Neural progenitor cell (in vitro differentiated cells): ENCODE data around the gene SEMA6A. TPM values are rescaled to one million over a fixed set of nuclear protein-coding genes. Genes with fewer than 3 reads are reported as not detected.

ENCODE experiments used
- DNase-seq: peaks from one replicate; pipeline ENCODE4 v3.0.0-alpha.2; 2016; ENCODE audit warnings: low spot score
- H2AFZ ChIP-seq: fragments of 200-600 bp; sonication (generic); replicated peaks from 2 replicates; pipeline ENCODE4 v1.6.1; 2016; ENCODE audit warnings: antibody characterized with exemption
- H3F3A ChIP-seq: fragments of 200-600 bp; sonication (generic); 2 replicates; pipeline ENCODE4 v1.6.1; 2016; ENCODE audit warnings: antibody characterized with exemption, low read depth
- H3K27ac ChIP-seq: fragments of 200-600 bp; sonication (generic); 2 replicates; pipeline ENCODE4 v1.5.1; 2016; ENCODE audit warnings: mild to moderate bottlenecking
- H3K27me3 ChIP-seq: fragments of 200-600 bp; sonication (generic); 2 replicates; pipeline ENCODE4 v1.6.1; 2016; ENCODE audit warnings: mild to moderate bottlenecking, moderate library complexity
- H3K36me3 ChIP-seq: fragments of 200-600 bp; sonication (generic); 2 replicates; pipeline ENCODE4 v1.5.1; 2016
- H3K4me1 ChIP-seq: fragments of 200-600 bp; sonication (generic); 2 replicates; pipeline ENCODE4 v1.6.1; 2016; ENCODE audit warnings: mixed run types
- H3K4me2 ChIP-seq: fragments of 200-600 bp; sonication (generic); 2 replicates; pipeline ENCODE4 v1.6.1; 2016
- H3K4me3 ChIP-seq: fragments of 200-600 bp; sonication (generic); 2 replicates; pipeline ENCODE4 v1.5.1; 2016
- H3K79me2 ChIP-seq: fragments of 200-600 bp; sonication (generic); 2 replicates; pipeline ENCODE4 v1.6.1; 2016; ENCODE audit warnings: low read depth
- H3K9ac ChIP-seq: fragments of 200-600 bp; sonication (generic); 2 replicates; pipeline ENCODE4 v1.6.1; 2016
- H3K9me3 ChIP-seq: fragments of 200-600 bp; sonication (generic); 2 replicates; pipeline ENCODE4 v1.5.1; 2016; ENCODE audit warnings: low read depth
- H4K20me1 ChIP-seq: fragments of 200-600 bp; sonication (generic); 2 replicates; pipeline ENCODE4 v1.6.1; 2016; ENCODE audit warnings: low read depth
- H3K27ac Mint-ChIP-seq: 3 replicates; pipeline ENCODE4 v1.8.0; 2021; ENCODE audit warnings: mixed read lengths
- H3K27me3 Mint-ChIP-seq: 2 replicates; pipeline ENCODE4 v1.8.0; 2022; ENCODE audit warnings: low read depth, mild to moderate bottlenecking, inconsistent platforms, moderate library complexity, mixed read lengths; ENCODE audit not compliant: insufficient read depth
- H3K36me3 Mint-ChIP-seq: 3 replicates; pipeline ENCODE4 v1.8.0; 2021; ENCODE audit warnings: mixed read lengths
- H3K4me1 Mint-ChIP-seq: 3 replicates; pipeline ENCODE4 v1.8.0; 2021; ENCODE audit warnings: mixed read lengths
- H3K4me3 Mint-ChIP-seq: 3 replicates; pipeline ENCODE4 v1.8.0; 2021; ENCODE audit warnings: mild to moderate bottlenecking, moderate library complexity, mixed read lengths
- H3K9me3 Mint-ChIP-seq: 3 replicates; pipeline ENCODE4 v1.8.0; 2020; ENCODE audit warnings: mixed read lengths
- CTCF ChIP-seq: fragments of 200-600 bp; sonication (generic); IDR thresholded peaks from 2 replicates; pipeline ENCODE4 v1.5.1; 2017; ENCODE audit warnings: antibody characterized with exemption, mild to moderate bottlenecking
- EZH2 ChIP-seq: fragments of 200-600 bp; sonication (generic); IDR thresholded peaks from 2 replicates; pipeline ENCODE4 v1.6.1; 2017; ENCODE audit warnings: antibody characterized with exemption, mild to moderate bottlenecking, moderate library complexity
- EZH2phosphoT487 ChIP-seq: fragments of 200-600 bp; sonication (generic); IDR thresholded peaks from 2 replicates; pipeline ENCODE4 v1.6.1; 2017; ENCODE audit warnings: antibody characterized with exemption
- total RNA-seq: library from RNA; depleted of rRNA; stranded (reverse); fragments of >200 nt; gene quantifications from 2 replicates; pipeline ENCODE4 v1.2.3, GENCODE V29; 2015; ENCODE audit warnings: low replicate concordance

The SEMA6A gene
- total RNA-seq, 1 donor from 2014 or later, result 86.4 TPM

GRCh38 chr5:116616876-116617275 is 42.3 kb upstream of the SEMA6A start:
- Histone ChIP-seq H3K9ac (no peak overlapping the region), H3K4me3 (no peak overlapping the region), H2AFZ (no peak overlapping the region), H3K4me2 (no peak overlapping the region), H3K4me1 (peaks cover 11% of the 10 kb centered on the region), H3K27me3 (no peaks in the 10 kb centered on the region), H3K79me2 (no peaks in the 10 kb centered on the region), H4K20me1 (no peaks in the 10 kb centered on the region), H3F3A (no peaks in the 10 kb centered on the region), H3K9me3 (no peaks in the 10 kb centered on the region), H3K36me3 (no peaks in the 10 kb centered on the region), H3K27ac (no peak overlapping the region)
- no peak overlapping the region for H3K27ac Mint-ChIP-seq
- H3K4me3 Mint-ChIP-seq, result no peak overlapping the region
- H3K4me1 Mint-ChIP-seq, result peaks cover 20% of the 10 kb centered on the region
- TF ChIP-seq EZH2phosphoT487, result no peak
- TF ChIP-seq CTCF, result no peak
- no peak for TF ChIP-seq EZH2
- no peak for DNase-seq
- no peaks in the 10 kb centered on the region for H3K9me3 Mint-ChIP-seq
- H3K36me3 Mint-ChIP-seq, result no peaks in the 10 kb centered on the region
- H3K27me3 Mint-ChIP-seq, result peaks cover under 1% of the 10 kb centered on the region

GRCh38 chr5:116614603-116614920 is 39.9 kb upstream of the SEMA6A start:
- Histone ChIP-seq H3K4me3 (no peak overlapping the region), H3K27me3 (no peaks in the 10 kb centered on the region), H4K20me1 (no peaks in the 10 kb centered on the region), H3K36me3 (no peaks in the 10 kb centered on the region), H3K27ac (no peak overlapping the region), H3K4me1 (peaks cover 4% of the 10 kb centered on the region), H3K4me2 (no peak overlapping the region), H2AFZ (no peak overlapping the region), H3K9ac (no peak overlapping the region), H3K9me3 (no peaks in the 10 kb centered on the region), H3K79me2 (no peaks in the 10 kb centered on the region), H3F3A (no peaks in the 10 kb centered on the region)
- peaks cover 10% of the 10 kb centered on the region for H3K4me1 Mint-ChIP-seq
- H3K27me3 Mint-ChIP-seq, result no peaks in the 10 kb centered on the region
- no peaks in the 10 kb centered on the region for H3K9me3 Mint-ChIP-seq
- H3K36me3 Mint-ChIP-seq, result no peaks in the 10 kb centered on the region
- DNase-seq, result no peak
- no peak overlapping the region for H3K27ac Mint-ChIP-seq
- no peak overlapping the region for H3K4me3 Mint-ChIP-seq
- TF ChIP-seq CTCF, result no peak

GRCh38 chr5:116613445-116613844 is 38.8 kb upstream of the SEMA6A start:
- H2AFZ ChIP-seq, result no peak overlapping the region
- no peak overlapping the region for H3K4me3 Mint-ChIP-seq
- TF ChIP-seq CTCF, result no peak
- no peak for TF ChIP-seq EZH2
- TF ChIP-seq EZH2phosphoT487, result no peak

GRCh38 chr5:116612431-116612830 is 37.8 kb upstream of the SEMA6A start:
- no peaks in the 10 kb centered on the region for H3K79me2 ChIP-seq
- H3K27ac ChIP-seq, result no peak overlapping the region
- Mint-ChIP-seq H3K4me1 (peaks cover 10% of the 10 kb centered on the region), H3K4me3 (no peak overlapping the region), H3K27me3 (peaks cover 2% of the 10 kb centered on the region), H3K27ac (no peak overlapping the region), H3K9me3 (peaks cover 2% of the 10 kb centered on the region), H3K36me3 (peaks cover 3% of the 10 kb centered on the region)
- H2AFZ ChIP-seq, result no peak overlapping the region
- no peaks in the 10 kb centered on the region for H4K20me1 ChIP-seq
- TF ChIP-seq CTCF (no peak), EZH2 (no peak), EZH2phosphoT487 (no peak)
- no peak overlapping the region for H3K9ac ChIP-seq
- H3K9me3 ChIP-seq, result no peaks in the 10 kb centered on the region
- peaks cover 4% of the 10 kb centered on the region for H3K4me1 ChIP-seq
- no peak overlapping the region for H3K4me3 ChIP-seq
- no peaks in the 10 kb centered on the region for H3K36me3 ChIP-seq
- no peak overlapping the region for H3K4me2 ChIP-seq
- DNase-seq, result no peak
- no peaks in the 10 kb centered on the region for H3F3A ChIP-seq
- H3K27me3 ChIP-seq, result no peaks in the 10 kb centered on the region

More at GRCh38 chr5:116613445-116613844, 38.8 kb upstream of the SEMA6A start:
- no peak overlapping the region for H3K4me3 ChIP-seq
- Mint-ChIP-seq H3K9me3 (no peaks in the 10 kb centered on the region), H3K27me3 (peaks cover 1% of the 10 kb centered on the region), H3K4me1 (peaks cover 10% of the 10 kb centered on the region), H3K36me3 (no peaks in the 10 kb centered on the region), H3K27ac (no peak overlapping the region)
- H3F3A ChIP-seq, result no peaks in the 10 kb centered on the region
- no peak for DNase-seq
- no peak overlapping the region for H3K9ac ChIP-seq
- H3K27me3 ChIP-seq, result no peaks in the 10 kb centered on the region
- H3K36me3 ChIP-seq, result no peaks in the 10 kb centered on the region
- H3K4me1 ChIP-seq, result peaks cover 4% of the 10 kb centered on the region
- H4K20me1 ChIP-seq, result no peaks in the 10 kb centered on the region
- no peak overlapping the region for H3K4me2 ChIP-seq
- H3K9me3 ChIP-seq, result no peaks in the 10 kb centered on the region
- H3K27ac ChIP-seq, result no peak overlapping the region
- no peaks in the 10 kb centered on the region for H3K79me2 ChIP-seq
